Endothelial cell (in vitro differentiated cells): ENCODE results near the gene SLC24A5. TPM values are rescaled to one million over a fixed set of nuclear protein-coding genes. Genes with fewer than 3 reads are reported as not detected.

Experiments used
- DNase-seq: peaks from one replicate; pipeline ENCODE4 v3.0.0; 2021; ENCODE audit warnings: low spot score
- H3K27ac Mint-ChIP-seq: one replicate; pipeline ENCODE4 v1.8.0; 2021; ENCODE audit warnings: mixed read lengths, inconsistent platforms; ENCODE audit not compliant: unreplicated experiment
- H3K27me3 Mint-ChIP-seq: one replicate; pipeline ENCODE4 v1.8.0; 2021; ENCODE audit warnings: mild to moderate bottlenecking, moderate library complexity, mixed read lengths, inconsistent platforms; ENCODE audit not compliant: unreplicated experiment
- H3K36me3 Mint-ChIP-seq: one replicate; pipeline ENCODE4 v1.8.0; 2021; ENCODE audit warnings: mild to moderate bottlenecking, low read depth, mixed read lengths, inconsistent platforms; ENCODE audit not compliant: unreplicated experiment
- H3K4me1 Mint-ChIP-seq: one replicate; pipeline ENCODE4 v1.8.0; 2021; ENCODE audit warnings: mild to moderate bottlenecking, mixed read lengths, inconsistent platforms; ENCODE audit not compliant: unreplicated experiment
- H3K4me3 Mint-ChIP-seq: one replicate; pipeline ENCODE4 v1.8.0; 2021; ENCODE audit warnings: mild to moderate bottlenecking, mixed read lengths, inconsistent platforms; ENCODE audit not compliant: unreplicated experiment
- H3K9me3 Mint-ChIP-seq: one replicate; pipeline ENCODE4 v1.8.0; 2021; ENCODE audit warnings: mixed read lengths, inconsistent platforms; ENCODE audit not compliant: unreplicated experiment
- total RNA-seq: library from RNA; stranded (reverse); fragmentation: NEBNext Ultra II Directional; extraction: Animal tissue kit (Norgen Biotek cat#: 25700); gene quantifications from one replicate; pipeline ENCODE4 v1.2.1, GENCODE V29; 2021; ENCODE audit not compliant: unreplicated experiment
- TF ChIP-seq, protein P1 (sequence below): fragments of 200-600 bp; sonication (generic); IDR thresholded peaks from one replicate; pipeline ENCODE4 v1.5.0; 2021; ENCODE audit warnings: antibody characterized with exemption; ENCODE audit not compliant: unreplicated experiment

The SLC24A5 gene
- total RNA-seq, 1 donor from 2014 or later = not detected

GRCh38 chr15:48144889-48145288, 24.1 kb downstream of the SLC24A5 start:
- Mint-ChIP-seq H3K27me3 (no peaks in the 10 kb centered on the region), H3K4me3 (no peak overlapping the region), H3K9me3 (no peaks in the 10 kb centered on the region), H3K4me1 (no peaks in the 10 kb centered on the region), H3K27ac (no peak overlapping the region), H3K36me3 (no peaks in the 10 kb centered on the region)
- DNase-seq = no peak
- TF ChIP-seq, protein P1, sequence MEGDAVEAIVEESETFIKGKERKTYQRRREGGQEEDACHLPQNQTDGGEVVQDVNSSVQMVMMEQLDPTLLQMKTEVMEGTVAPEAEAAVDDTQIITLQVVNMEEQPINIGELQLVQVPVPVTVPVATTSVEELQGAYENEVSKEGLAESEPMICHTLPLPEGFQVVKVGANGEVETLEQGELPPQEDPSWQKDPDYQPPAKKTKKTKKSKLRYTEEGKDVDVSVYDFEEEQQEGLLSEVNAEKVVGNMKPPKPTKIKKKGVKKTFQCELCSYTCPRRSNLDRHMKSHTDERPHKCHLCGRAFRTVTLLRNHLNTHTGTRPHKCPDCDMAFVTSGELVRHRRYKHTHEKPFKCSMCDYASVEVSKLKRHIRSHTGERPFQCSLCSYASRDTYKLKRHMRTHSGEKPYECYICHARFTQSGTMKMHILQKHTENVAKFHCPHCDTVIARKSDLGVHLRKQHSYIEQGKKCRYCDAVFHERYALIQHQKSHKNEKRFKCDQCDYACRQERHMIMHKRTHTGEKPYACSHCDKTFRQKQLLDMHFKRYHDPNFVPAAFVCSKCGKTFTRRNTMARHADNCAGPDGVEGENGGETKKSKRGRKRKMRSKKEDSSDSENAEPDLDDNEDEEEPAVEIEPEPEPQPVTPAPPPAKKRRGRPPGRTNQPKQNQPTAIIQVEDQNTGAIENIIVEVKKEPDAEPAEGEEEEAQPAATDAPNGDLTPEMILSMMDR = no peak

- no peaks in the 10 kb centered on the region for H3K4me1 Mint-ChIP-seq
- no peak overlapping the region for H3K4me3 Mint-ChIP-seq
- H3K27ac Mint-ChIP-seq = no peak overlapping the region
- DNase-seq = no peak
- TF ChIP-seq, protein P1 = no peak
- H3K27me3 Mint-ChIP-seq = no peaks in the 10 kb centered on the region
- H3K9me3 Mint-ChIP-seq = no peaks in the 10 kb centered on the region
- H3K36me3 Mint-ChIP-seq = no peaks in the 10 kb centered on the region
Measured at GRCh38 chr15:48145923-48146322, 25.1 kb downstream of the SLC24A5 start.

GRCh38 chr15:48147358-48147757, 26.6 kb downstream of the SLC24A5 start:
- no peak for DNase-seq
- TF ChIP-seq, protein P1 = no peak
- Mint-ChIP-seq H3K27me3 (no peaks in the 10 kb centered on the region), H3K27ac (no peak overlapping the region), H3K36me3 (peaks cover 4% of the 10 kb centered on the region), H3K4me1 (no peaks in the 10 kb centered on the region), H3K4me3 (no peak overlapping the region), H3K9me3 (no peaks in the 10 kb centered on the region)

DNA sequence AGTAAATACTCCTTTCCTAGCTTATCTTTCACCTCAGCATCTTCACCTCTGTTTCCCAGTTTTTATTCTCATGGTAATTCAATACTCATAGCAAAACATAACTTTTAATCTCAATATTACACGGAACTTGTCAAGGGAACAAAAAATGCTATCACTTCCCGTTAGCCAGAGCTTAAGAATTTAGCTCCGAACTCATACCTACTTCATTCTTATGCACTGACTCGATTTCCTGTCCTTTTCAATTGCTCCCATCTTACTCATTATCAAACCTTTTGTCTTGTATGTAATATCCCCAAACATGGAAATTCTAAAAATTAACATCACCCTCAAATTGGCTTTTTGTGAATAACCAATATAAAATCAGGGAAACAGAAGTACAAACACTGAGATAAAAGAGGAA, 29.1 kb downstream of the SLC24A5 start:
- no peak overlapping the region for H3K4me3 Mint-ChIP-seq
- H3K27ac Mint-ChIP-seq = no peak overlapping the region
- TF ChIP-seq, protein P1 = no peak
- peaks cover 4% of the 10 kb centered on the region for H3K36me3 Mint-ChIP-seq
- H3K27me3 Mint-ChIP-seq = no peaks in the 10 kb centered on the region
- DNase-seq = no peak
- H3K4me1 Mint-ChIP-seq = no peaks in the 10 kb centered on the region
- no peaks in the 10 kb centered on the region for H3K9me3 Mint-ChIP-seq

GRCh38 chr15:48153526-48153925, 32.7 kb downstream of the SLC24A5 start:
- Mint-ChIP-seq H3K9me3 (no peaks in the 10 kb centered on the region), H3K27me3 (no peaks in the 10 kb centered on the region), H3K27ac (no peak overlapping the region), H3K4me1 (no peaks in the 10 kb centered on the region), H3K4me3 (no peak overlapping the region), H3K36me3 (peaks cover 4% of the 10 kb centered on the region)
- TF ChIP-seq, protein P1 = no peak
- DNase-seq = no peak
